K562 (cell line): ENCODE results near the gene RASIP1. TPM values are rescaled to one million over a fixed set of nuclear protein-coding genes. Genes with fewer than 3 reads are reported as not detected.
A peak's percentile ranks its signal among the peaks of the same experiment; 100 is the strongest.

ENCODE experiments used
- ATAC-seq: fragments of 200-7000 bp; cut with Tn5 transposase; 3 replicates; pipeline ENCODE4 v1.9.1; 2020; ENCODE audit warnings: moderate library complexity
- BruUV-seq: library from RNA; stranded (reverse); fragments of 400-500 nt; replicated peaks from 2 replicates; lab custom pipeline; 2021; lab: Mats Ljungman, UMichigan
- CTCF ChIA-PET: fragments of 300-600 bp; formaldehyde crosslinking; extraction: SDS; loops from one replicate; lab custom pipeline; 2021; ENCODE audit warnings: low intra/inter-chr PET ratio; lab: Yijun Ruan, JAX
- POLR2A ChIA-PET: fragments of 300-600, 350-650 bp; sonication (Branson Sonifier 250); formaldehyde crosslinking; extraction: SDS; loops from one replicate; lab custom pipeline; 2021; ENCODE audit warnings: antibody characterized with exemption, inconsistent platforms; lab: Yijun Ruan, JAX
- DNase-seq, 4 experiments: peaks; one replicate each; pipeline versions ENCODE4 v3.0.0 to v3.0.0-alpha.2; 2011 to 2018; ENCODE audit warnings: low spot score in 3 of 4, mixed read lengths in 3 of 4; ENCODE audit errors: extremely low read depth in 1 of 4
- FAIRE-seq: peaks from 2 replicates; lab custom pipeline; 2011; peaks lifted over from hg19 to GRCh38; lab: Jason Lieb, UNC
- H2AFZ ChIP-seq: 2 replicates; pipeline ENCODE4 v1.6.0; 2011; ENCODE audit warnings: low read depth, low read length, control low read depth, inconsistent platforms
- H3K27ac ChIP-seq: fragments of 200-600 bp; 3 replicates; pipeline ENCODE4 v1.8.0; 2011; ENCODE audit warnings: low read depth, mild to moderate bottlenecking, control low read depth, inconsistent platforms, low read length, moderate library complexity, mixed read lengths; ENCODE audit errors: extremely low read depth
- H3K27me3 ChIP-seq, 2 experiments: fragments of 300-600 bp in 1 of 2; 2 replicates in 1 of 2; 3 replicates in 1 of 2; pipeline versions ENCODE4 v1.6.0 to v1.8.0; 2011; ENCODE audit warnings: inconsistent platforms in 2 of 2, low read length in 2 of 2, mild to moderate bottlenecking in 1 of 2, mixed read lengths in 1 of 2, moderate library complexity in 1 of 2; ENCODE audit not compliant: control insufficient read depth in 2 of 2, insufficient read depth in 2 of 2
- H3K36me3 ChIP-seq: fragments of 300-600 bp; 3 replicates; pipeline ENCODE4 v1.8.0; 2011; ENCODE audit warnings: mild to moderate bottlenecking, low read length, inconsistent platforms; ENCODE audit not compliant: control insufficient read depth, insufficient read depth
- H3K4me1 ChIP-seq, 2 experiments: fragments of 200-600 bp in 1 of 2; replicated peaks in 1 of 2; 2 replicates in 1 of 2; 3 replicates in 1 of 2; pipeline versions ENCODE4 v1.5.1 to v1.8.0; 2011; ENCODE audit warnings: inconsistent platforms in 2 of 2, low read length in 2 of 2, mild to moderate bottlenecking in 1 of 2, mixed read lengths in 1 of 2, moderate library complexity in 1 of 2; ENCODE audit not compliant: control insufficient read depth in 2 of 2, insufficient read depth in 2 of 2
- H3K4me2 ChIP-seq: 2 replicates; pipeline ENCODE4 v1.6.1; 2011; ENCODE audit warnings: low read length, control low read depth, inconsistent platforms, mixed read lengths; ENCODE audit not compliant: insufficient read depth
- H3K4me3 ChIP-seq: fragments of 200-600 bp; sonication (generic), shearing (Covaris generic); 2 replicates; pipeline ENCODE4 v1.5.1; 2016; ENCODE audit warnings: control low read depth, inconsistent platforms
- H3K79me2 ChIP-seq: fragments of 200-600 bp; 3 replicates; pipeline ENCODE4 v1.8.0; 2011; ENCODE audit warnings: low read length, inconsistent platforms; ENCODE audit not compliant: control insufficient read depth, insufficient read depth
- H3K9ac ChIP-seq, 2 experiments: 2 replicates each; pipeline versions ENCODE4 v1.6.0 to v1.6.1; 2011; ENCODE audit warnings: low read depth in 2 of 2, low read length in 2 of 2, control low read depth in 1 of 2, inconsistent platforms in 1 of 2, mild to moderate bottlenecking in 1 of 2, mixed read lengths in 1 of 2; ENCODE audit not compliant: insufficient read depth in 1 of 2
- H3K9me1 ChIP-seq: one replicate; pipeline ENCODE4 v1.6.0; 2011; ENCODE audit warnings: inconsistent platforms, mild to moderate bottlenecking, low read length, moderate library complexity; ENCODE audit not compliant: control insufficient read depth, insufficient read depth
- H3K9me3 ChIP-seq: replicated peaks from 2 replicates; pipeline ENCODE4 v1.5.1; 2011; ENCODE audit warnings: low read depth, low read length, inconsistent platforms; ENCODE audit not compliant: control insufficient read depth, insufficient read depth
- H4K20me1 ChIP-seq: replicated peaks from 2 replicates; pipeline ENCODE4 v1.6.1; 2011; ENCODE audit warnings: low read length, inconsistent platforms, mixed read lengths; ENCODE audit not compliant: control insufficient read depth, insufficient read depth
- IFI16 ChIP-seq: fragments of 250-450 bp; sonication (Bioruptor Pico); IDR thresholded peaks from 2 replicates; pipeline ENCODE4 v2.1.2; 2022; ENCODE audit warnings: mild to moderate bottlenecking, inconsistent platforms
- POLR2G ChIP-seq: fragments of 200-400 bp; formaldehyde crosslinking; IDR thresholded peaks from 2 replicates; pipeline ENCODE4 v1.6.1; 2017; ENCODE audit warnings: low read depth, mild to moderate bottlenecking, antibody characterized with exemption, low read length, moderate library complexity
- ZNF740 ChIP-seq, 3 experiments: fragments of 200-800 bp in 1 of 3; sonication (Bioruptor generic) in 1 of 3; sonication (generic) in 1 of 3; formaldehyde crosslinking in 1 of 3; IDR thresholded peaks; 2 replicates each; pipeline versions ENCODE4 v1.6.1 to v1.8.0; 2016 to 2022; ENCODE audit warnings: mild to moderate bottlenecking in 2 of 3, missing compliant biosample characterization in 2 of 3, missing genetic modification characterization in 2 of 3, missing genetic modification reagents in 1 of 3
- WGBS: fragments of 100-300 bp; shearing (Covaris generic); methylation state at CpG from one replicate; pipeline ENCODE4 v1.1.6; 2016; ENCODE audit warnings: low coverage, mixed read lengths; ENCODE audit not compliant: insufficient coverage; ENCODE audit errors: missing lambda C conversion rate; 5-methylcytosine and 5-hydroxymethylcytosine counted together
- in situ Hi-C: fragments of 300-500 bp; cut with MboI; formaldehyde crosslinking; loops from 4 replicates; pipeline ENCODE4 v1.15.0; 2018; ENCODE audit warnings: inconsistent platforms, mixed read lengths
- intact Hi-C: fragments of 100-400 bp; cut with micrococcal nuclease; formaldehyde crosslinking; loops from 2 replicates; pipeline ENCODE4 v1.14.2; 2022
- polyA plus RNA-seq, 8 experiments: library from polyadenylated mRNA; depleted of rRNA in 4 of 8; stranded (reverse) in 5 of 8; unstranded in 3 of 8; fragments of >200 nt; fragmentation: Nextera tagmentation in 2 of 8; fragmentation: Illumina TruSeq in 1 of 8; extraction: Ambion mirVana in 2 of 8; extraction: Trizol in 1 of 8; gene quantifications; 2 replicates each; pipeline versions ENCODE4 v1.2.1 to v1.2.3, GENCODE V29; 2011 to 2014; ENCODE audit warnings: inconsistent platforms in 1 of 8, missing spikeins in 1 of 8
- total RNA-seq, 7 experiments: library from RNA; depleted of rRNA in 6 of 7; stranded (reverse); fragments of >200 nt in 6 of 7; fragmentation: Illumina TruSeq in 2 of 7; extraction: Trizol in 2 of 7; gene quantifications; 2 replicates each; pipeline versions ENCODE4 v1.2.1 to v1.2.3, GENCODE V29; 2011 to 2021; ENCODE audit warnings: low replicate concordance in 1 of 7

The RASIP1 gene
- total and polyA plus RNA-seq, 9 of the 15 experiments (the other 6 are each of a cell fraction or from before 2014, with no cell fraction given) = 0.20 to 4.7 (median 1.5) TPM

- H3K79me2 ChIP-seq = peaks cover 7% of the 10 kb centered on the region; the same call in 1 of the 3 replicates
- no peaks in the 10 kb centered on the region for H3K27me3 ChIP-seq
- peak; percentile 44 for FAIRE-seq
- no peaks in the 10 kb centered on the region for H3K9me1 ChIP-seq
- intact Hi-C loops (loop anchor here (2.0 kb wide), 1 partner anchor 41 kb away; no protein-coding TSS in a partner anchor), in situ Hi-C loops (no loop called here)
- H3K27ac ChIP-seq = no peak overlapping the region
- TF ChIP-seq IFI16 (no peak), POLR2G (no peak), ZNF740 (CRISPR knock-in tag; IDR thresholded peaks at IDR 0.05) (0 out of 2 replicates have a peak, but pooled peaks have one; percentile 25), ZNF740 (tag; IDR thresholded peaks at IDR 0.05) (no peak)
- no TSS peak for BruUV-seq
- peak overlapping the region in 1 of 2 experiments; percentile 61; a peak in 2 of 4 replicates for H3K9ac ChIP-seq
- WGBS = 49% methylated on average over 19 of the region's 19 CpGs
- no peak for ATAC-seq
- peak overlapping the region; percentile 85; the same call in 1 of the 2 replicates for H3K4me2 ChIP-seq
- H3K4me3 ChIP-seq = no peak overlapping the region
- H3K4me1 ChIP-seq = peaks cover 18 to 58% of the 10 kb centered on the region in 2 experiments
- no peaks in the 10 kb centered on the region for H3K9me3 ChIP-seq
- H2AFZ ChIP-seq = no peak overlapping the region
- ChIA-PET POLR2A (interaction anchor here (1.0 kb wide), 1 partner anchor 10 kb away, joined by 6 read pairs; no protein-coding TSS in a partner anchor), CTCF (no interaction called here)
- no peak for DNase-seq
- H4K20me1 ChIP-seq = no peaks in the 10 kb centered on the region
- H3K36me3 ChIP-seq = no peaks in the 10 kb centered on the region
Measured at GRCh38 chr19:48715681-48716171, 24.7 kb downstream of the RASIP1 start.
